HG02943 (cell line): ENCODE data around the gene PVALEF.

Source experiments
- ATAC-seq: cut with Tn5 transposase; IDR thresholded peaks from one replicate; pipeline ENCODE4 v1.9.1; 2021; ENCODE audit warnings: mild to moderate bottlenecking, low read depth, moderate library complexity; ENCODE audit not compliant: unreplicated experiment

PVALEF gene

GRCh38 chr17:81179861-81180260 lies 14.6 kb downstream of the PVALEF start:
- no peak for ATAC-seq

- ATAC-seq: no peak
These were observed 15.8 kb downstream of the PVALEF start for GRCh38 chr17:81180836-81181810.

GRCh38 chr17:81181811-81182185 lies 16.5 kb downstream of the PVALEF start:
- no peak for ATAC-seq

GRCh38 chr17:81182596-81182995 lies 17.3 kb downstream of the PVALEF start:
- no peak for ATAC-seq

GRCh38 chr17:81183316-81183715 lies 18.0 kb downstream of the PVALEF start:
- ATAC-seq: no peak

GRCh38 chr17:81183807-81184206 lies 18.5 kb downstream of the PVALEF start:
- no peak for ATAC-seq

GRCh38 chr17:81184555-81184954 lies 19.2 kb downstream of the PVALEF start:
- ATAC-seq: no peak

- no peak for ATAC-seq
These were observed 20.9 kb downstream of the PVALEF start for GRCh38 chr17:81186203-81186602.

- ATAC-seq: no peak
These were observed 21.8 kb downstream of the PVALEF start for GRCh38 chr17:81187120-81187519.

- no peak for ATAC-seq
These were observed 22.5 kb downstream of the PVALEF start for GRCh38 chr17:81187586-81188490.

GRCh38 chr17:81188491-81188840 lies 23.2 kb downstream of the PVALEF start:
- no peak for ATAC-seq

- ATAC-seq: no peak
These were observed 23.7 kb downstream of the PVALEF start for GRCh38 chr17:81189016-81189415.

- ATAC-seq: no peak
These were observed 24.6 kb downstream of the PVALEF start for GRCh38 chr17:81189670-81190530.

GRCh38 chr17:81190591-81190990 lies 25.3 kb downstream of the PVALEF start:
- ATAC-seq: no peak

- no peak for ATAC-seq
These were observed 25.8 kb downstream of the PVALEF start for GRCh38 chr17:81191116-81191515.

- ATAC-seq: no peak
These were observed 26.3 kb downstream of the PVALEF start for GRCh38 chr17:81191646-81192045.

- no peak for ATAC-seq
These were observed 27.2 kb downstream of the PVALEF start for GRCh38 chr17:81192386-81193050.

- no peak for ATAC-seq
These were observed 27.7 kb downstream of the PVALEF start for GRCh38 chr17:81193051-81193410.

- ATAC-seq: no peak
These were observed 28.3 kb downstream of the PVALEF start for GRCh38 chr17:81193470-81194224.
